ENCODE data around the gene PIK3AP1.
"Not testable (repeated sequence)": the region's sequence is repeated elsewhere in the genome, so short reads cannot be mapped to it uniquely, and the experiment has no call there.

PIK3AP1 gene

GRCh38 chr10:96688789-96689188 is 31.5 kb downstream of the PIK3AP1 start:
- no peaks in the 10 kb centered on the region for H3K36me3 ChIP-seq (ENCODE audit: control insufficient read depth, insufficient read depth, low read length)
- no peaks in the 10 kb centered on the region for H3K4me1 ChIP-seq (ENCODE audit: control insufficient read depth, insufficient read depth, low read length)
- H3K9me3 ChIP-seq (ENCODE audit: control insufficient read depth, low read length): no peaks in the 10 kb centered on the region
- no peak overlapping the region for H3K9ac ChIP-seq (ENCODE audit: low read length)
- no peaks in the 10 kb centered on the region for H3K27me3 ChIP-seq (ENCODE audit: control insufficient read depth, insufficient read depth, low read length)
- no peak overlapping the region for H3K4me3 ChIP-seq (ENCODE audit: low read length)

GRCh38 chr10:96687317-96688012 is 32.8 kb downstream of the PIK3AP1 start:
- H3K27me3 ChIP-seq (ENCODE audit: control insufficient read depth, insufficient read depth, low read length): no peaks in the 10 kb centered on the region
- H3K9me3 ChIP-seq (ENCODE audit: control insufficient read depth, low read length): no peaks in the 10 kb centered on the region
- no peaks in the 10 kb centered on the region for H3K4me1 ChIP-seq (ENCODE audit: control insufficient read depth, insufficient read depth, low read length)
- no peak overlapping the region for H3K4me3 ChIP-seq (ENCODE audit: low read length)
- H3K36me3 ChIP-seq (ENCODE audit: control insufficient read depth, insufficient read depth, low read length): no peaks in the 10 kb centered on the region
- no peak overlapping the region for H3K9ac ChIP-seq (ENCODE audit: low read length)

GRCh38 chr10:96686514-96686913 is 33.8 kb downstream of the PIK3AP1 start:
- H3K27me3 ChIP-seq (ENCODE audit: control insufficient read depth, insufficient read depth, low read length): no peaks in the 10 kb centered on the region
- no peaks in the 10 kb centered on the region for H3K36me3 ChIP-seq (ENCODE audit: control insufficient read depth, insufficient read depth, low read length)
- H3K9me3 ChIP-seq (ENCODE audit: control insufficient read depth, low read length): no peaks in the 10 kb centered on the region
- no peak overlapping the region for H3K9ac ChIP-seq (ENCODE audit: low read length)
- H3K4me3 ChIP-seq (ENCODE audit: low read length): no peak overlapping the region
- H3K4me1 ChIP-seq (ENCODE audit: control insufficient read depth, insufficient read depth, low read length): no peaks in the 10 kb centered on the region

- Histone ChIP-seq H3K9me3 (ENCODE audit: control insufficient read depth, low read length) (no peaks in the 10 kb centered on the region), H3K4me3 (ENCODE audit: low read length) (no peak overlapping the region), H3K4me1 (ENCODE audit: control insufficient read depth, insufficient read depth, low read length) (no peaks in the 10 kb centered on the region), H3K27me3 (ENCODE audit: control insufficient read depth, insufficient read depth, low read length) (no peaks in the 10 kb centered on the region), H3K36me3 (ENCODE audit: control insufficient read depth, insufficient read depth, low read length) (no peaks in the 10 kb centered on the region), H3K9ac (ENCODE audit: low read length) (no peak overlapping the region)
These were observed 35.0 kb downstream of the PIK3AP1 start for GRCh38 chr10:96685306-96685705.

- Histone ChIP-seq H3K4me1 (ENCODE audit: control insufficient read depth, insufficient read depth, low read length) (no peaks in the 10 kb centered on the region), H3K4me3 (ENCODE audit: low read length) (no peak overlapping the region), H3K9me3 (ENCODE audit: control insufficient read depth, low read length) (no peaks in the 10 kb centered on the region), H3K36me3 (ENCODE audit: control insufficient read depth, insufficient read depth, low read length) (no peaks in the 10 kb centered on the region), H3K27me3 (ENCODE audit: control insufficient read depth, insufficient read depth, low read length) (no peaks in the 10 kb centered on the region), H3K9ac (ENCODE audit: low read length) (no peak overlapping the region)
These were observed 35.5 kb downstream of the PIK3AP1 start for GRCh38 chr10:96684826-96685225.

GRCh38 chr10:96683710-96684109 is 36.6 kb downstream of the PIK3AP1 start:
- H3K9me3 ChIP-seq (ENCODE audit: control insufficient read depth, low read length): no peaks in the 10 kb centered on the region
- no peak overlapping the region for H3K9ac ChIP-seq (ENCODE audit: low read length)
- no peaks in the 10 kb centered on the region for H3K27me3 ChIP-seq (ENCODE audit: control insufficient read depth, insufficient read depth, low read length)
- H3K4me3 ChIP-seq (ENCODE audit: low read length): no peak overlapping the region
- H3K36me3 ChIP-seq (ENCODE audit: control insufficient read depth, insufficient read depth, low read length): no peaks in the 10 kb centered on the region
- H3K4me1 ChIP-seq (ENCODE audit: control insufficient read depth, insufficient read depth, low read length): no peaks in the 10 kb centered on the region

GRCh38 chr10:96683065-96683464 is 37.2 kb downstream of the PIK3AP1 start:
- no peaks in the 10 kb centered on the region for H3K36me3 ChIP-seq (ENCODE audit: control insufficient read depth, insufficient read depth, low read length)
- no peaks in the 10 kb centered on the region for H3K27me3 ChIP-seq (ENCODE audit: control insufficient read depth, insufficient read depth, low read length)
- no peak overlapping the region for H3K4me3 ChIP-seq (ENCODE audit: low read length)
- H3K9me3 ChIP-seq (ENCODE audit: control insufficient read depth, low read length): no peaks in the 10 kb centered on the region
- H3K9ac ChIP-seq (ENCODE audit: low read length): no peak overlapping the region
- no peaks in the 10 kb centered on the region for H3K4me1 ChIP-seq (ENCODE audit: control insufficient read depth, insufficient read depth, low read length)

GRCh38 chr10:96681524-96681923 is 38.8 kb downstream of the PIK3AP1 start:
- Histone ChIP-seq H3K9me3 (ENCODE audit: control insufficient read depth, low read length) (no peaks in the 10 kb centered on the region), H3K4me1 (ENCODE audit: control insufficient read depth, insufficient read depth, low read length) (peaks cover 10% of the 10 kb centered on the region), H3K36me3 (ENCODE audit: control insufficient read depth, insufficient read depth, low read length) (no peaks in the 10 kb centered on the region), H3K4me3 (ENCODE audit: low read length) (no peak overlapping the region), H3K27me3 (ENCODE audit: control insufficient read depth, insufficient read depth, low read length) (no peaks in the 10 kb centered on the region), H3K9ac (ENCODE audit: low read length) (no peak overlapping the region)

- not testable (repeated sequence) for H3K9ac ChIP-seq (ENCODE audit: low read length); H3K36me3 ChIP-seq (ENCODE audit: control insufficient read depth, insufficient read depth, low read length); H3K4me3 ChIP-seq (ENCODE audit: low read length); H3K9me3 ChIP-seq (ENCODE audit: control insufficient read depth, low read length); H3K27me3 ChIP-seq (ENCODE audit: control insufficient read depth, insufficient read depth, low read length)
- H3K4me1 ChIP-seq (ENCODE audit: control insufficient read depth, insufficient read depth, low read length): peaks cover 15% of the 10 kb centered on the region
These were observed 39.9 kb downstream of the PIK3AP1 start for GRCh38 chr10:96680463-96680862.

GRCh38 chr10:96678725-96679124 is 41.6 kb downstream of the PIK3AP1 start:
- Histone ChIP-seq H3K9ac (ENCODE audit: low read length) (no peak overlapping the region), H3K9me3 (ENCODE audit: control insufficient read depth, low read length) (no peaks in the 10 kb centered on the region), H3K4me1 (ENCODE audit: control insufficient read depth, insufficient read depth, low read length) (peaks cover 18% of the 10 kb centered on the region), H3K36me3 (ENCODE audit: control insufficient read depth, insufficient read depth, low read length) (no peaks in the 10 kb centered on the region), H3K4me3 (ENCODE audit: low read length) (no peak overlapping the region), H3K27me3 (ENCODE audit: control insufficient read depth, insufficient read depth, low read length) (no peaks in the 10 kb centered on the region)

- Histone ChIP-seq H3K4me1 (ENCODE audit: control insufficient read depth, insufficient read depth, low read length) (peaks cover 29% of the 10 kb centered on the region), H3K9ac (ENCODE audit: low read length) (no peak overlapping the region), H3K36me3 (ENCODE audit: control insufficient read depth, insufficient read depth, low read length) (no peaks in the 10 kb centered on the region), H3K9me3 (ENCODE audit: control insufficient read depth, low read length) (no peaks in the 10 kb centered on the region), H3K4me3 (ENCODE audit: low read length) (no peak overlapping the region), H3K27me3 (ENCODE audit: control insufficient read depth, insufficient read depth, low read length) (no peaks in the 10 kb centered on the region)
These were observed 43.8 kb downstream of the PIK3AP1 start for GRCh38 chr10:96676272-96677112.

GRCh38 chr10:96675846-96676245 is 44.5 kb downstream of the PIK3AP1 start:
- Histone ChIP-seq H3K9ac (ENCODE audit: low read length) (no peak overlapping the region), H3K9me3 (ENCODE audit: control insufficient read depth, low read length) (no peaks in the 10 kb centered on the region), H3K27me3 (ENCODE audit: control insufficient read depth, insufficient read depth, low read length) (no peaks in the 10 kb centered on the region), H3K36me3 (ENCODE audit: control insufficient read depth, insufficient read depth, low read length) (no peaks in the 10 kb centered on the region), H3K4me1 (ENCODE audit: control insufficient read depth, insufficient read depth, low read length) (peaks cover 31% of the 10 kb centered on the region), H3K4me3 (ENCODE audit: low read length) (no peak overlapping the region)

Measured in mucosa of stomach (tissue), 1 donor.